Muscle layer of colon (tissue), 2 donors: ENCODE data around the gene USF2.
"Not testable (repeated sequence)": the region's sequence is repeated elsewhere in the genome, so short reads cannot be mapped to it uniquely, and the experiment has no call there.

Experiments used
- H3K27ac ChIP-seq: one replicate; pipeline ENCODE4 v1.7.0; 2013; ENCODE audit warnings: low read depth, mild to moderate bottlenecking, low read length, moderate library complexity
- H3K27me3 ChIP-seq, 2 donors: one replicate each; pipeline ENCODE4 v1.7.0; 2013; ENCODE audit warnings: low read length in 2 of 2, mild to moderate bottlenecking in 2 of 2; ENCODE audit not compliant: insufficient read depth in 2 of 2, control insufficient read depth in 1 of 2
- H3K36me3 ChIP-seq: one replicate; pipeline ENCODE4 v1.7.0; 2013; ENCODE audit warnings: mild to moderate bottlenecking, low read length; ENCODE audit not compliant: insufficient read depth
- H3K4me1 ChIP-seq: one replicate; pipeline ENCODE4 v1.7.0; 2013; ENCODE audit warnings: mild to moderate bottlenecking, low read length; ENCODE audit not compliant: insufficient read depth
- H3K4me3 ChIP-seq, 2 donors: one replicate each; pipeline ENCODE4 v1.7.0; 2013; ENCODE audit warnings: low read length in 2 of 2, low read depth in 1 of 2, mild to moderate bottlenecking in 1 of 2, moderate library complexity in 1 of 2
- H3K9ac ChIP-seq: one replicate; pipeline ENCODE4 v1.7.0; 2013; ENCODE audit warnings: low read length
- H3K9me3 ChIP-seq: one replicate; pipeline ENCODE4 v1.7.0; 2013; ENCODE audit warnings: mild to moderate bottlenecking, low read length
- donor health status: abdominal sarcoma.
- donor health status: Adenocarcinoma of cecum.

The USF2 gene

GRCh38 chr19:35226748-35227147 is 42.0 kb upstream of the USF2 start:
- Histone ChIP-seq H3K4me3 (no peak overlapping the region), H3K4me1 (no peaks in the 10 kb centered on the region), H3K27me3 (peaks cover 0 to 5% of the 10 kb centered on the region in 2 donors), H3K9me3 (no peaks in the 10 kb centered on the region), H3K27ac (no peak overlapping the region), H3K36me3 (no peaks in the 10 kb centered on the region), H3K9ac (no peak overlapping the region)

GRCh38 chr19:35228177-35228930 is 40.4 kb upstream of the USF2 start, which contains the start of gene FAM187B:
Gene FAM187B (minus strand): TSS chr19:35228739. CDS start chr19:35228680, 59 bp downstream.
- Histone ChIP-seq H3K27ac (no peak within 1 kb of the TSS), H3K4me1 (no peaks in the 10 kb centered on the region), H3K36me3 (no peaks in the 10 kb centered on the region), H3K4me3 (no peak within 1 kb of the TSS), H3K9ac (no peak within 1 kb of the TSS), H3K9me3 (no peaks in the 10 kb centered on the region), H3K27me3 (peaks cover 0 to 5% of the 10 kb centered on the region in 2 donors)

GRCh38 chr19:35229601-35230000 is 39.2 kb upstream of the USF2 start:
- Histone ChIP-seq H3K9ac (no peak overlapping the region), H3K4me3 (no peak overlapping the region), H3K27me3 (peaks cover 0 to 5% of the 10 kb centered on the region in 2 donors), H3K9me3 (no peaks in the 10 kb centered on the region), H3K36me3 (no peaks in the 10 kb centered on the region), H3K4me1 (no peaks in the 10 kb centered on the region), H3K27ac (no peak overlapping the region)

DNA sequence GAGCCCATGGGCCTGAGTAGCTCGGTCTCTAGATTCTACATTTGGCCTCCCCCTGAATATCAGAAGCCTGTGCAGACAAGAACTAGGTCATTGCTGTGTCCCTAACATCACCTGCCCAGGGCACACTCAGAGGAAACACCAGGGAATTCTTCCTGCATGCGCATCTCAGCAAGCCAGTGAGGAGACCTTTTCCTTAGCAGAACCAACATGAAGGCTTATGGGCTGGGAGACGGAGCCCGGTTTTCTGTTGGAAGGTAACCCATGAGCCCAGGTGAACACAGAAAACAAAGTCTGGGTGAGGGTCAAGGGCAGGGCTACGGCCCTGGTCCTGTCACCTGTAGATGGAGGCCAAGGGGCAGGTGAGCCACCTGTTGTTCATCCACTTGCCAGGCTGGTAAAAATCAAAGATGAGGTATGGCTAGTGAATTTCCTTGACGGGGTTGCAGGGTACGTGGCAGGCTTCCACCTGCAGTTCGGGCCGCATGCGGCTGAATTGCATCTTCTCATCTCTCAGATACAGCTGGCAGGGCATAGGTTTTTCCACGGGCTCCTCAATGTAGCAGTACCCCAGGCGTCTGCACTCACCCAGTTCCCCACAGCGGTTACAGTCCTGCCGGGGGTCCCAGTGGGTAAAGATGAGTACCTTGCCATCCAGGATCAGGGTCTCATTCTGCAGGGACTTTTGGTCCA is 36.7 kb upstream of the USF2 start:
- no peak overlapping the region for H3K4me3 ChIP-seq
- no peaks in the 10 kb centered on the region for H3K9me3 ChIP-seq
- H3K9ac ChIP-seq = no peak overlapping the region
- H3K27me3 ChIP-seq = no peaks in the 10 kb centered on the region
- H3K27ac ChIP-seq = no peak overlapping the region
- H3K36me3 ChIP-seq = no peaks in the 10 kb centered on the region
- H3K4me1 ChIP-seq = no peaks in the 10 kb centered on the region

GRCh38 chr19:35232912-35233311 is 35.9 kb upstream of the USF2 start:
- H3K27ac ChIP-seq = no peak overlapping the region
- no peak overlapping the region for H3K4me3 ChIP-seq
- H3K27me3 ChIP-seq = no peaks in the 10 kb centered on the region
- no peaks in the 10 kb centered on the region for H3K4me1 ChIP-seq
- H3K36me3 ChIP-seq = no peaks in the 10 kb centered on the region
- no peak overlapping the region for H3K9ac ChIP-seq
- H3K9me3 ChIP-seq = no peaks in the 10 kb centered on the region

DNA sequence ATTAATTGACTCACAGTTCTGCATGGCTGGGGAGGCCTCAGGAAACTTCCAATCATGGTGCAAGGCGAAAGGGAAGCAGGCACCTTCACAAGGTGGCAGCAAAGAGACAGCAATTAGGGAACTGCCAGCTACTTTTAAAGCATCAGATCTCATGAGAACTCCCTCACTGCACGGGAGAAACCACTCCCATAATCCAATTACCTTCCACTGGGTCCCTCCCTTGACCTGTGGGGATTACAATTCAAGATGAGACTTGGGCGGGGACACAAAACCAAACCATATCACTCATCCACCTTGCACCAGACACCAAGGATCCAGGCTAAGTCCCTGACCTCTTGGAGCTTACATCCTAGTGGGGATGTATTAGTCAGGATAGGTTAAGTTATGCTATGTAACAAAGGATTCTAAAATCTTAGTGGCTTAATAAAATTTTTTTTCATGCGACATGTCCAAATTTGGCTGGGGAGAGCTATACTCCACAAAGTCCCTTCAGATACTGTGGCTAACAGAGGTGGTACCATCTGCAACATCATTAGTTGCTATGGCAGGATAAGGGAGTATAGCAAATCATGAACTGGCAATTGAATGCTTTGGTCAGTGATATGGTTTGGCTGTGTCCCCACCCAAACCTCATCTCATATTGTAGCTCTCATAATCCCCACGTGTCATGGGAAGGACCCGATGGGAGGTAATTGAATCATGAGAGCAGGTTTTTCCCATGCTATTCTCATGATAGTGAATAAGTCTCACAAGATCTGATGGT is 31.9 kb upstream of the USF2 start:
- H3K27ac ChIP-seq = no peak overlapping the region
- H3K9me3 ChIP-seq = no peaks in the 10 kb centered on the region
- no peaks in the 10 kb centered on the region for H3K27me3 ChIP-seq
- H3K4me3 ChIP-seq = no peak overlapping the region
- no peaks in the 10 kb centered on the region for H3K4me1 ChIP-seq
- H3K9ac ChIP-seq = no peak overlapping the region
- H3K36me3 ChIP-seq = no peaks in the 10 kb centered on the region

DNA sequence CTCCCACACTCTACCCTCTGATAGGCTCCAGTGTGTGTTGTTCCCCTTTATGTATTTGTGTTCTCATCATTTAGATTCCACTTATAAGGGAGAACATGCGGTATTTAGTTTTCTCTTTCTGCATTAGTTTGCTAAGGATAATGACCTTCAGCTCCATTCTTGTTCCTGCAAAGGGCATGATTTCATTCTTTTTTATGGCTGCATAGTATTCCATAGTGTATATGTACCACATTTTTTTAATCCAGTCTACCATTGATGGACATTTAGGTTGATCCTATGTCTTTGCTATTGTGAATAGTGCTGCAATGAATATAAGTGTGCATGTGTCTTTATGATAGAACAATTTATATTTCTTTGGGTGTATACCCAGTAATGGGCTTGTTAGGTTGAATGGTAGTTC is 29.2 kb upstream of the USF2 start:
- not testable (repeated sequence) for H3K27ac ChIP-seq, H3K36me3 ChIP-seq, H3K9ac ChIP-seq, H3K4me3 ChIP-seq, H3K4me1 ChIP-seq, H3K9me3 ChIP-seq, H3K27me3 ChIP-seq

DNA sequence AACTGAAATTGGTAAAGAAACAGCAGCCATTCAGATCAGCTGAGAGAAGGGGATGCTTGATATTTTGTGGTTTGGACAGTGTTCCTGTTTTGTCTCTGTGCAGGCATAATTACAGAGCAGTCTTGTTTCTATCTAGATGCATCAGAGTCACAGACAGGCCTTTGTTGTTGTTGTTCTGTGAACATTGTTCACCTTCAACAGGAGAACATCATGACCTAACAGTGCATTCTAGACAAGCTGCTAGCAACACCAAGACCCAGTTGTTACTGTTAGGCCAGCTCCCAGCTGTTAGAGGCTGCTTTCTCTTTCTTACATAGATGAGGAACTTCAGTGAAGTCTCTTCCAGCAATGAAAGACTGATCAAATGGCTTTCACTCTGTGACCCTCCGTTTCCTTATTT is 28.4 kb upstream of the USF2 start:
- Histone ChIP-seq H3K4me3 (no peak overlapping the region), H3K9ac (no peak overlapping the region), H3K9me3 (no peaks in the 10 kb centered on the region), H3K27me3 (no peaks in the 10 kb centered on the region), H3K36me3 (no peaks in the 10 kb centered on the region), H3K27ac (no peak overlapping the region), H3K4me1 (no peaks in the 10 kb centered on the region)

GRCh38 chr19:35241417-35241816 is 27.3 kb upstream of the USF2 start:
- H3K27me3 ChIP-seq = no peaks in the 10 kb centered on the region
- H3K9ac ChIP-seq = no peak overlapping the region
- no peaks in the 10 kb centered on the region for H3K36me3 ChIP-seq
- H3K9me3 ChIP-seq = no peaks in the 10 kb centered on the region
- H3K4me1 ChIP-seq = no peaks in the 10 kb centered on the region
- no peak overlapping the region for H3K4me3 ChIP-seq
- no peak overlapping the region for H3K27ac ChIP-seq

DNA sequence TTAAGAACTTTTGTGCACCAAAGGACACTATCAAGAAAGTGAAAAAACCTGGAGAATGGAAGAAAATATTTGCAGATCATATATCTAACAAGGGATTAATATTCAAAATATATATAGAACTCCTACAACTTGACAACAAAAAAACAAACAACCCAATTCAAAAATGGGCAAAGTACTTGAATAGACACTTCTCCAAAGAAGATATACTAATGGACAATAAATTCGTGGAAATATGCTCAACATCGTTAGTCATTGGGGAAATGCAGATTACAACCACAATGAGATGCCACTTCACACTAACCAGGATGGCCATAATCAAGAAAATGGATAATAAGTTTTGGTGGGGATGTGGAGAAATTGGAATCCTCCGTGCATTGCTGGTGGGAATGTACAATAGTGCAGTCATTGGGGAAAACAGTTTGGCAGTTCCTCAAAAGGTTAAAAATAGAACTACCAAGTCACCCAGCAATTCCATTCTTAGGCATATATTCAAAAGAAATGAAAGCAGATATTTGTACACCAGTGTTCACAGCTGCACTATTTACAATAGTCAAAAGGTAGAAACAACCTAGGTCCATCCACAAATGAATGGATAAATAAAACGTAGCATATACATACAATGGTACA is 22.2 kb upstream of the USF2 start:
- Histone ChIP-seq H3K4me3 (no peak overlapping the region), H3K9ac (no peak overlapping the region), H3K27ac (no peak overlapping the region), H3K36me3 (no peaks in the 10 kb centered on the region), H3K27me3 (peaks cover 0 to 26% of the 10 kb centered on the region in 2 donors), H3K9me3 (no peaks in the 10 kb centered on the region), H3K4me1 (no peaks in the 10 kb centered on the region)
